GM20000 (cell line): ENCODE measurements around the gene ADAM8.
A peak's percentile ranks its signal among the peaks of the same experiment; 100 is the strongest.

Source experiments
- DNase-seq: peaks from one replicate; pipeline ENCODE4 v3.0.0; 2012; ENCODE audit warnings: low spot score
- CTCF ChIP-seq: IDR thresholded peaks from 2 replicates; pipeline ENCODE4 v1.5.1; 2012; ENCODE audit warnings: mild to moderate bottlenecking, control low read depth; ENCODE audit errors: extremely low read depth, missing control alignments

The ADAM8 gene

GRCh38 chr10:133280391-133281059 is 3.9 kb upstream of the ADAM8 start:
- TF ChIP-seq CTCF, result no peak
- no peak for DNase-seq

DNA sequence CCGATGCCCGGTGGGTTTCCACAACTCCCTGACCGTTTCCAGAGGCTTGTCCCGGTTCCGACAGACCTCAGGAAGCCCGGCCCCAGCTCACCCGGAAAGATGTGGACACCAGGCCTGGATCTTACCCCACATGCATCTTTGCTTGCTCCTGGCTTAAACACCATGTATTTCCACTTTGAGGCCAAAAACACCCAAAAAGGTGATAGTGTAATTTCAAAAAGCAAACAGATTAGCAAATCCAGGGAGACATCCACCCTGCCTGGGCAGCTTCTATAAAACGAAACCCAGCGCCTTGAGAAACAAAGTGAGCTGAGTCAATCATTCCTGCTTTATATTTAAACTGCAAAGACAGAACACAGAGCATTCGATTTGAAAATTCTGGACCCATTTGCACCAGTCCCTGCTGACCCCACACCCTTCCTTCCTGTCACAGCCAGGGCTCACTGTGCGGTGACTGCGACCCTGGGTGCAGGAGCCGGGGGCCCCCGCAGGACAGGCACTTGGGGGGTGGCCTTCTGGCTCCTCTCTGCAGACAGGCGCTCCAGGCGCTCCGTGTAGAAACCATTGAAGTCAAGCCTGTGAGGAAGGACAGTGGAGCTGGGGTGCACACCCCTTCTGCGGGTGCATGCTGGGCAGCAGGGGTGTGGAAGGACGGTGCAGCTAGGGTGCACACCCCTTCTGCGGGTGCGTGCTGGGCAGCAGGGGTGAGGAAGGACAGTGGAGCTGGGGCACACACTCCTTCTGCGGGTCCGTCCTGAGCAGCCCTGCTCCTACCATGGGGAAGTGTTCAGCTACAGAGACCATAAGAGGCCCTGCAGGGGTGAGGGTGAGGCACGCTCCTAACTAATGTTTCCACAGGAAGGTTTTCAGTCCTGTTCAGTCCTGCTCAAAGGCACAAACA is 2.9 kb upstream of the ADAM8 start:
- no peak for DNase-seq

GRCh38 chr10:133278577-133279265 is 2.1 kb upstream of the ADAM8 start:
- peak; percentile 89 for DNase-seq

More for the DNA sequence above, 2.9 kb upstream of the ADAM8 start:
- TF ChIP-seq CTCF, result no peak

GRCh38 chr10:133277993-133278576 is 1.4 kb upstream of the ADAM8 start:
- no peak for TF ChIP-seq CTCF
- no peak for DNase-seq

More at GRCh38 chr10:133278577-133279265, 2.1 kb upstream of the ADAM8 start:
- TF ChIP-seq CTCF, result no peak

DNA sequence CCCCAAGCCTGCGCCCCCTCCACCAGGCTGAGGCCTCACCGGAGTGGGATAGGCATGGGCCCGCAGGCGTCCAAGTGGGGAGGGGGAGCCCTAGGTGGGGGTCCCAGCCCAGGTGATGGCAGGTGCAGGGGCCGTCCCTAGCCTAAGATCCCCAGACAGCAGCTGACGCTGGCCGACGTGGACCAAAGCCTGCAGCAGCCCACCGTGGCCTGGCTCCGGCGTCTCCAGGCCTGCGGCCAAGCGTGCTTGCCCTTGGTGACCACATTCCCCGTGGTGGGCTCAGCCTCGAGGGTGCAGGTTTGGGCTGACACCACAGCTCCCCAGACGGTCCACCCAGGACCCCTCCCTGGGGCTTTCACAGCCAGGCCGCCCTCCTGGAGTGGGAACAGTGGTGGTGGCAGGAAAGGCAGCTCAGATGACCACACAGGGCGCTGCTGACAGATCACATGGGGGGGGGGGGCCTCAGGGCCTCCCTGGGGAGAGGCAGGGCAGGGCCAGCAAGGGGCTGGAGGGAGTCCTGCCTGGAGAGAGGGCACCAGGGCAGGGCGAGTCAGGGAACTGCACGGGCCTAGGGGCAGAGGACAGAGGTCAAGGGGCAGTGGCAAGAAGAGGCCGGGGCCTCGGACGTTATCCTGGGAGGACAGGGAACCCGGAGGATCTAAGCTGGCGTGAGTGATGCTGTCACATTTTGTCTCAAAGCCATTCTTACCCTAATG is 767 bp upstream of the ADAM8 start:
- DNase-seq, result no peak
- no peak for TF ChIP-seq CTCF

DNA sequence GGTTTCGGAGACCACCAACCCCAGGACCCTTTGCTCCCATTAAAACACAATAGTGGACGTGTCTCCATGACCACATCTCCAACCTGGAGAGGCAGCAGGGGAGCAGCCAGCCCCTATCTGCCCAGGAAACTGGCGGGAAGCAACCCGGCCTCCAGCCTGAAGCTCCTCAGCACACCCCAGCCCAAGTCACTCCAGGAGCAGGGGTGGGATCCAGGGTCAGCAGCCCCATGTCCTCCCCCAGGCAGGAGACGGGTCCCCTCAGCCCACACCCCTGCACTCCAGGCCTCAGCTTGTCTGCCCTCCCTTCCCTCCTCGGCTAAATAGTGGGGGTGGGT is 601 bp downstream of the ADAM8 start:
- no peak for DNase-seq
- TF ChIP-seq CTCF, result no peak
